Epithelial cell of proximal tubule (primary cell): ENCODE results near the gene SYCE1L. TPM values are rescaled to one million over a fixed set of nuclear protein-coding genes. Genes with fewer than 3 reads are reported as not detected.

ENCODE experiments used
- DNase-seq: peaks from one replicate; pipeline ENCODE4 v3.0.0-alpha.2; 2011; ENCODE audit warnings: low read depth
- H3K4me3 ChIP-seq: 2 replicates; pipeline ENCODE4 v1.5.1; 2011; ENCODE audit warnings: low read depth, mild to moderate bottlenecking, low read length
- total RNA-seq: library from RNA; depleted of rRNA; stranded (reverse); fragments of >200 nt; gene quantifications from 2 replicates; pipeline ENCODE4 v1.2.3, GENCODE V29; 2015
- TF ChIP-seq, protein P1 (sequence below): conservative IDR thresholded peaks from 2 replicates; pipeline ENCODE4 v1.5.1; 2012; ENCODE audit warnings: low read depth, mild to moderate bottlenecking, low read length

SYCE1L gene
- total RNA-seq, 1 donor from 2014 or later, result 10.7 TPM

DNA sequence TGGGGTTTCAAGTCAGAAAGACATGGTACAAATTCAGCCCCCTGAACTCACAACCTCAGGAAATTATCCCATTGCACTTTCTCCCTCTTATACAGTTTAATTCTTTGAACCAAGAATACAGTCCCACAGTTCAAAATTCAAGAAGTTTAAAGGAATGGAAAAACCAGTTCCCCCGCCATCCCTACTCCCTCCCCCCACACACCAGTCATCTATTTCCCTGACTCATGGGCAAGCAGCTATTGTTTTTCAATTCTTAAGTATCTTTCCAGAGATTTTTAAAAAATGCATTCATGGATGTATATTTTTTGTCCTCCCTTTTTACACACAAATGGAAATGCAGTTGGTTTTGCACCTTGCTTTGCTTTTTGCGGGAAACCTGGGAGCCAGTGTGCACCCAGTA is 7.3 kb downstream of the SYCE1L start:
- TF ChIP-seq, protein P1, sequence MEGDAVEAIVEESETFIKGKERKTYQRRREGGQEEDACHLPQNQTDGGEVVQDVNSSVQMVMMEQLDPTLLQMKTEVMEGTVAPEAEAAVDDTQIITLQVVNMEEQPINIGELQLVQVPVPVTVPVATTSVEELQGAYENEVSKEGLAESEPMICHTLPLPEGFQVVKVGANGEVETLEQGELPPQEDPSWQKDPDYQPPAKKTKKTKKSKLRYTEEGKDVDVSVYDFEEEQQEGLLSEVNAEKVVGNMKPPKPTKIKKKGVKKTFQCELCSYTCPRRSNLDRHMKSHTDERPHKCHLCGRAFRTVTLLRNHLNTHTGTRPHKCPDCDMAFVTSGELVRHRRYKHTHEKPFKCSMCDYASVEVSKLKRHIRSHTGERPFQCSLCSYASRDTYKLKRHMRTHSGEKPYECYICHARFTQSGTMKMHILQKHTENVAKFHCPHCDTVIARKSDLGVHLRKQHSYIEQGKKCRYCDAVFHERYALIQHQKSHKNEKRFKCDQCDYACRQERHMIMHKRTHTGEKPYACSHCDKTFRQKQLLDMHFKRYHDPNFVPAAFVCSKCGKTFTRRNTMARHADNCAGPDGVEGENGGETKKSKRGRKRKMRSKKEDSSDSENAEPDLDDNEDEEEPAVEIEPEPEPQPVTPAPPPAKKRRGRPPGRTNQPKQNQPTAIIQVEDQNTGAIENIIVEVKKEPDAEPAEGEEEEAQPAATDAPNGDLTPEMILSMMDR, result no peak
- H3K4me3 ChIP-seq, result no peak overlapping the region
- DNase-seq, result no peak

DNA sequence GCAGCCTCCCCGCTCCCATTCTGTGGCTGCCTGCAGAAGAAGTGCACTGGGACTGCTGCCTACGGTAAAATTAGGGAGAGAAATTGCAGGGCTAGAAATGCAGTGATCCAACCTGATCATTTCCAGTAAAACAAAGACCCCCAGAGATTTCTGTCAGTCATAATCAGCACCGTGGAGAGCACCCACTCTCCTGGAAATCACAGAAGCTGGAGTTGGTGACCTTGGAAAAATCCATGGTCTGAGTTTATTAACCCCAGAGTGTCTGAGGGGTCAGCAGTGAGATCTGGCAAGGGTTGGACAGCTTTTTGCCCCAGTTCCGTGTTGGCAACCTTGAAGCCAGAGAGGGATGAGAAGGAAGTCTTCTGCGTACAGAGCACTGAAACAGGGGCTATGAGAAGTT is 7.8 kb downstream of the SYCE1L start:
- TF ChIP-seq, protein P1, result no peak
- no peak overlapping the region for H3K4me3 ChIP-seq
- DNase-seq, result no peak

DNA sequence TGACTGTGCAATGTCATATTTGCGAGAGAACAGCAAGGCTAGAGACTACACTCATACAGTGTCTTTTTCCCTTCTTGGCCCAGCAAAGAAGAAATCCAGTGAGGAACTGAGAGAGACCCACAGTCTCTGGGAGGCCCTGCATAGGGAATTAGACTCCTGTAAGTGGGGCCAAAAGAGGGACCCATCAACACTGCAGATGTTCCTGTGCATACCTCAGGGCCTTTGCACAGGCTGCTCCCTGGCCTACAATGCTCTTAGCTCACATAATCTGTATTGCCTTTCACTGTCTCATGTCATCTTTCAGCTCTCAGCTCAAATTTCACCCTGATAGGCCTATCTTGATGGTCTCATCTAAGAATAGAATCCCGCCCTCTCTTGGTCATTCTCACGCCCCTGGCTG is 9.2 kb downstream of the SYCE1L start:
- no peak for DNase-seq
- no peak overlapping the region for H3K4me3 ChIP-seq
- TF ChIP-seq, protein P1, result no peak

DNA sequence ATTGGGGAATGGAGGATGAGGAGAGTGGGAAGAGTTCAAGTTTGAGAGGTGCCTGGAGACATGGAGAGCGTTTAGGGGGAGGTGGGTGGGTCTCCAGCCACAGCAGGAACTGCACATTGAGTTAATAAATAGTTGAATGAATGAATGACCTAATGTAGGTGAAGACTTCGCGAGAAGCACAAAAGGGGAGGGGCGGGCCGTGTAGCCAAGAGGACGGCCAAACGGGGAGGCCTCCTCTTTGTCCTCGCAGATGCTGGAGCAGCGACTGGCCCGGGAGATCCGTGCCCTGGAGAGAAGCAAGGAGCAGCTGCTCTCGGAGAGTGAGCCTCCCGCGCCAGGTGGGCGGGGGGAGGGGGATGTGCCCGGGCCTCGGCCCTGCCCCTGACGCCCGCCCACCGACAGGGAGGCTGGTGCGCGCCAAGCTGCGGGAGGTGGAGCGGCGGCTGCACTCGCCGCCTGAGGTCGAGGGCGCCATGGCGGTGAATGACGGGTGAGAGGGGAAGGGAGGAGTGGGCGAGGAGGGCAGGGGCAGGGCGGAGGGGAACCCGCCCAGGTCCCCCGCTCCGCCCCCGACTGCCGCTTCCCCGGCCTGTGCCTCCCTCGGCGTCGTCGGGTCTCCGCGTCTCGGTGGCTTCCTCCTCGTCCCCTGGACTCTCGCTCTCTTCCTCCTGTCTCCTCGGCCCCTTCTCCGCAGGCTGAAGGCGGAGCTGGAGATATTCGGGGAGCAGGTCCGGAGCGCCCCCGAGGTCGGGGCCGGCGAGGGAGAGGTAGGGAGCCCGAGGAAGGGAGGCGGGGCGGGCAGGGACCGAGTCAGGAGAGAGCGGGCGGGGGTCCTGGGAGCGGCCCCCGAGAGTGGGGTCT is 12.9 kb downstream of the SYCE1L start:
- no peak for DNase-seq
- TF ChIP-seq, protein P1, result no peak
- H3K4me3 ChIP-seq, result peak overlapping the region; percentile 76

DNA sequence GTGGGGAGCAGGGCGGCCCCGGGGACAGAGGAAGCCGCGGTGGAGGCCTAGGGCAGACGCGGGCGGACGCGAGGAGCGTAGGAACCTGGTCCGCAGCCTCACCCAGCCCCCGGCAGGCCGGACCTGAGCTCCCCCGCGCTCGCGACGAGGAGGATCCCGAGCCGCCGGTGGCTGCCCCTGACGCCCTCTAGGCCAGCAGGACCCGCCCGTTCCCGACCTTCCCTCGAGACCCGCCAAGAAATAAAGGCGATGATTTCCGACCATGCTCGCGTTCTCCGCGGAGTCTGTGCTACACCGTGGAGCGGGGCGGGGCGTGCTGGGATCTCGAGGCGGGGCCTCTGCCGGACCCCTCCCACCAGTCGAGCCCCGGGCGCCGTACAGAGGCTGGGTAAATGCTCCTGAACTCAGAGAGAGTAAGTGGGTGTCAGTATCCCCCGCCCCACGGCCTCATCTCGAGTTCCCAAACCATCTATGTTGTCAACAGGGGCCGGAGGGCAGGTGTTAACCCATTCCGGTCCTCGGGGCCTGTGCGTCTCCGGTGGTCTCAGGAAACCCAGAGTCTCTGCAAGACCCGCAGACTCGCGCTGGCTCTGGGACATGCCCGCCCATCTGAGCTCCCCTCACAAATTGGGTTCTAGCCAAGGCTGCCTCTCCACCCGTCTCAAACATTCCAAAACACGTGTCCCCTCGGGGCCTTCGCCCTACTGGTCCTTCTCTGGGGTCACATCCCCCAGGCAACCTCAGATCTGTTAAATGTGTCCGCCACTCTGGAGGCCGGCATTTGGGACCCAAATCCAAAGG is 13.7 kb downstream of the SYCE1L start:
- no peak for DNase-seq
- peak overlapping the region; percentile 76 for H3K4me3 ChIP-seq
- TF ChIP-seq, protein P1, result no peak

DNA sequence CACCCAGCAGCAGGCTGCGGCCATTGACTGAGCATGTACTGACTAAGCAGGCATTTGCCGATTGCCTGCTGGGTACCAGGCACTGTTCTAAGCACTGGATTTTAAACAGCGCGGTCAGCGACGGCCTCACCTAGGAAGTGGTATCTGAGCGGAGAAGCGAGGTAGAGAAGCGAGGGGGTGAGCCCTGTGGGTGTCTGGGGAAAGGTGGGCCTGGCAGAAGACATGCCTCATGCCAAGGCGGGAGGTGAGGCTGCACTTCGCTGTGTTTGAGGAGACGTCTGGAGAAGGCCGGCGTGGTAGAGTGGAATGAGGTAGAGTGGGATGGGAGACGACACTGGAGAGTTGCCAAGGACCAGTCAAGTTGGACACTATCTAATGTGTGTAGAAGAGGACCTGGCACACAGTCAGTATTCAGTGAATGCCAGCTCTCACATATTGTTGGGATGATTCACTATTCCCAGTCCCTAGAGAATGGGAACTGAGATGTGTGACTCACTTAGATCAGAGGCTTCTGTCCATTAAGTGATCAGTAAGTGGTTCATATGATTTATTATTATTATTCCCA is 14.4 kb downstream of the SYCE1L start:
- TF ChIP-seq, protein P1, result no peak
- H3K4me3 ChIP-seq, result no peak overlapping the region
- DNase-seq, result peak; percentile 92
